ENCODE data around the gene CST7. TPM values are rescaled to one million over a fixed set of nuclear protein-coding genes. Genes with fewer than 3 reads are reported as not detected.

CST7 gene
- total RNA-seq, 1 experiment from 2014 or later = not detected

DNA sequence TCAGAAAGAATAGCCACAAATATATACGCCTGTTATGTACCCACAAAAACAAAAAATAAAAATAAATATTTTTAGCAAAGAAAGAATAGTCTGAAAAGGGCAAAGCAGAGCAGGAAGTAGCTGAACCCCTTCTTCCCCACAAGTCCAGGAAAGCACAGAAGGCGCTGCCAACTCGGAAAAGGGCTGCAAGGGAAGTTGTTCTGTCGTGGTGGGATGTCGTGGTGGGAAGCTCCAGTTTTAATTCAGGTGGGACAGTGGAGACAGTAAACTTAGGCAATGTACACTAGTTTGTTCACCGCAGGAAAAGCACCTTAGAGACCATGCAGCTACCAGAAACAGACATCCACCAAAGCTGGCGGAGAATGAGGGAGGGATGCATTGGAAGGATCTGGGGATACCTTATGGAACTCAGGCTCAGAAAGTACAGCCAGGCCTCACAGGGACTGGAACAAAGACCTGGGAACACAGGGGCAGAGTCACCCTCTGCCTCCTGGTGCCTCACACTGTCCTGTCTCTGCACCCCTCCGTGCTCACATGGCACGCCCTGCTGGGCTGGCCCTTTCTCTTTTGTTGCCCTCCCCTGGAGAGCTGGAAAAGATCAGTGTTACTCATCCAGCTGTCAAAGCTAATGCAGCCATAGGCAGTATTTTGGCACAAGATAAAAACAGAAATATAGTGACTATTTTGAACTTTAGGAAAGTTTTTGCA is 46.8 kb downstream of the CST7 start:
- BruUV-seq (replicated peaks) = no TSS peak
- Histone ChIP-seq H3K27me3 (ENCODE audit: control insufficient read depth, insufficient read depth, low read length) (no peaks in the 10 kb centered on the region), H3K4me3 (ENCODE audit: low read depth in 2 of 2, low read length in 2 of 2) (no peak overlapping the region), H3K9me3 (ENCODE audit: control insufficient read depth, insufficient read depth, low read depth, low read length) (no peaks in the 10 kb centered on the region), H3K27ac (ENCODE audit: low read length) (peak overlapping the region; percentile 61), H3K36me3 (ENCODE audit: control insufficient read depth, insufficient read depth, low read length) (no peaks in the 10 kb centered on the region; the same call in 1 of the 2 replicates), H3K4me1 (ENCODE audit: control insufficient read depth, insufficient read depth, low read length) (peaks cover 42% of the 10 kb centered on the region)
- in situ Hi-C loops (cut with HindIII; ENCODE audit: low pct_unique_long_range_greater_than_20kb, low sequenced_read_pairs) (no loop called here), intact Hi-C loops (cut with micrococcal nuclease; ENCODE audit: unreplicated experiment) (loop anchor here (1.0 to 10.0 kb wide), 3 partner anchors 69 to 299 kb away; no protein-coding TSS in a partner anchor)
- ATAC-seq = no peak
- TF ChIP-seq, protein P1, sequence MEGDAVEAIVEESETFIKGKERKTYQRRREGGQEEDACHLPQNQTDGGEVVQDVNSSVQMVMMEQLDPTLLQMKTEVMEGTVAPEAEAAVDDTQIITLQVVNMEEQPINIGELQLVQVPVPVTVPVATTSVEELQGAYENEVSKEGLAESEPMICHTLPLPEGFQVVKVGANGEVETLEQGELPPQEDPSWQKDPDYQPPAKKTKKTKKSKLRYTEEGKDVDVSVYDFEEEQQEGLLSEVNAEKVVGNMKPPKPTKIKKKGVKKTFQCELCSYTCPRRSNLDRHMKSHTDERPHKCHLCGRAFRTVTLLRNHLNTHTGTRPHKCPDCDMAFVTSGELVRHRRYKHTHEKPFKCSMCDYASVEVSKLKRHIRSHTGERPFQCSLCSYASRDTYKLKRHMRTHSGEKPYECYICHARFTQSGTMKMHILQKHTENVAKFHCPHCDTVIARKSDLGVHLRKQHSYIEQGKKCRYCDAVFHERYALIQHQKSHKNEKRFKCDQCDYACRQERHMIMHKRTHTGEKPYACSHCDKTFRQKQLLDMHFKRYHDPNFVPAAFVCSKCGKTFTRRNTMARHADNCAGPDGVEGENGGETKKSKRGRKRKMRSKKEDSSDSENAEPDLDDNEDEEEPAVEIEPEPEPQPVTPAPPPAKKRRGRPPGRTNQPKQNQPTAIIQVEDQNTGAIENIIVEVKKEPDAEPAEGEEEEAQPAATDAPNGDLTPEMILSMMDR (IDR thresholded peaks at IDR 0.05) = no peak
- no peak for TF ChIP-seq TCF7L2 (IDR thresholded peaks at IDR 0.05; ENCODE audit: low read depth, low read length)
- TF ChIP-seq, protein P2, sequence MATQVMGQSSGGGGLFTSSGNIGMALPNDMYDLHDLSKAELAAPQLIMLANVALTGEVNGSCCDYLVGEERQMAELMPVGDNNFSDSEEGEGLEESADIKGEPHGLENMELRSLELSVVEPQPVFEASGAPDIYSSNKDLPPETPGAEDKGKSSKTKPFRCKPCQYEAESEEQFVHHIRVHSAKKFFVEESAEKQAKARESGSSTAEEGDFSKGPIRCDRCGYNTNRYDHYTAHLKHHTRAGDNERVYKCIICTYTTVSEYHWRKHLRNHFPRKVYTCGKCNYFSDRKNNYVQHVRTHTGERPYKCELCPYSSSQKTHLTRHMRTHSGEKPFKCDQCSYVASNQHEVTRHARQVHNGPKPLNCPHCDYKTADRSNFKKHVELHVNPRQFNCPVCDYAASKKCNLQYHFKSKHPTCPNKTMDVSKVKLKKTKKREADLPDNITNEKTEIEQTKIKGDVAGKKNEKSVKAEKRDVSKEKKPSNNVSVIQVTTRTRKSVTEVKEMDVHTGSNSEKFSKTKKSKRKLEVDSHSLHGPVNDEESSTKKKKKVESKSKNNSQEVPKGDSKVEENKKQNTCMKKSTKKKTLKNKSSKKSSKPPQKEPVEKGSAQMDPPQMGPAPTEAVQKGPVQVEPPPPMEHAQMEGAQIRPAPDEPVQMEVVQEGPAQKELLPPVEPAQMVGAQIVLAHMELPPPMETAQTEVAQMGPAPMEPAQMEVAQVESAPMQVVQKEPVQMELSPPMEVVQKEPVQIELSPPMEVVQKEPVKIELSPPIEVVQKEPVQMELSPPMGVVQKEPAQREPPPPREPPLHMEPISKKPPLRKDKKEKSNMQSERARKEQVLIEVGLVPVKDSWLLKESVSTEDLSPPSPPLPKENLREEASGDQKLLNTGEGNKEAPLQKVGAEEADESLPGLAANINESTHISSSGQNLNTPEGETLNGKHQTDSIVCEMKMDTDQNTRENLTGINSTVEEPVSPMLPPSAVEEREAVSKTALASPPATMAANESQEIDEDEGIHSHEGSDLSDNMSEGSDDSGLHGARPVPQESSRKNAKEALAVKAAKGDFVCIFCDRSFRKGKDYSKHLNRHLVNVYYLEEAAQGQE (IDR thresholded peaks at IDR 0.05; ENCODE audit: insufficient read depth in 1 of 2, low read depth in 2 of 2, low read length in 1 of 2) = no peak
- ChIA-PET POLR2A (no interaction called here), CTCF (interaction anchor here (1.4 to 1.9 kb wide), 2 partner anchors 67 to 183 kb away, joined by 5 to 11 read pairs; no protein-coding TSS in a partner anchor)
- DNase-seq (ENCODE audit: low read depth, low spot score) = no peak

DNA sequence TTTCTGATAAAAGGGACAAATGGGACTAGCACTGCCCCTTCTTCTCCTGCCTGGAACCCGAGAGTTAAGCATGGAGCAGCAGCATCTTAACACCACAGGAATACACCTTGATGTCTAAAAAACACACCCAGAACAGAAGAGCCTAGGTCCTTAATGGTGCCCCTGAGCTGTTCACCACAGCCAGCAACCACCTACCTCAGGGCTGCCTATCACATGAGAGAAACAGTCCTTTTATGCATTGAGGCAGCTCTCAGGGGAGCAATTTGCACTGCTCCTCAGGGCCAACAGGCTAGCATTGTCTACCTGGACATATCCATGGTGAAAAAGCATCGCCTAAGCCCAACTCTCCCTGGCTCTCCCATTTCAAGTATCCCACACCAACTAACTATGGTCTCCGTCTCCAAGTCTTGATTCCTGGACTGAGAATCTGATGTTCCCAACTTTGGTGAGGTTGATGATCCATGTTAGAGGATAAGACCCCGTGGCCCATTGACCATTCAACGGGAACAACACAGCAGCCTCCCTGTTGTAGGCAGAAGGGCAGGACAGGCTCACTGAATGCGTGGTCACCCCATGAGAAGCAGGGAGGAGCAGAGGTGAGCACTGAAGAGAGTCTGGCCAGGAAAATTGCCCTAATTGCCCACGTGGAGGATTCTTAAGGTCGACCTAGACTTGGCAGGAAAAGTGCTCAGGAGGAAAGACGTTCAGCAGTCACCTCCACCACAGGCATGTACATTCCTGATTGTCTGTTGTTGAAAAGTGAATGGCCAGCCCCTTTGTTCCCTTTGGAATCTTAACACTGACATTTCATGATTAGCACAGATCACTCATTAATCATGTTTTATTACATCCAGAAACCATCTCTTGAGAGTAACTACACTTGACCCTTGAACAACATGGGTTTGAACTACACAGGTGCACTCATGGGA is 47.6 kb downstream of the CST7 start:
- no peaks in the 10 kb centered on the region; the same call in 1 of the 2 replicates for H3K36me3 ChIP-seq (ENCODE audit: control insufficient read depth, insufficient read depth, low read length)
- TF ChIP-seq TCF7L2 (IDR thresholded peaks at IDR 0.05; ENCODE audit: low read depth, low read length) = no peak
- TF ChIP-seq, protein P1 (IDR thresholded peaks at IDR 0.05) = no peak
- TF ChIP-seq POLR2AphosphoS5 (IDR thresholded peaks at IDR 0.05; ENCODE audit: low read depth, low read length) = no peak
- TF ChIP-seq SIN3A (IDR thresholded peaks at IDR 0.05; ENCODE audit: borderline replicate concordance, insufficient read depth, low read depth, low read length) = no peak
- TF ChIP-seq, protein P2 (IDR thresholded peaks at IDR 0.05; ENCODE audit: insufficient read depth in 1 of 2, low read depth in 2 of 2, low read length in 1 of 2) = no peak
- in situ Hi-C loops (cut with HindIII; ENCODE audit: low pct_unique_long_range_greater_than_20kb, low sequenced_read_pairs) (no loop called here), intact Hi-C loops (cut with micrococcal nuclease; ENCODE audit: unreplicated experiment) (loop anchor here (10.0 kb wide), 1 partner anchor 298 kb away; no protein-coding TSS in a partner anchor)
- no TSS peak for BruUV-seq (replicated peaks)
- H3K27me3 ChIP-seq (ENCODE audit: control insufficient read depth, insufficient read depth, low read length) = no peaks in the 10 kb centered on the region
- ChIA-PET POLR2A (no interaction called here), CTCF (interaction anchor here (0.7 to 1.9 kb wide), 3 partner anchors 28 to 182 kb away, joined by 5 to 11 read pairs (median 5); no protein-coding TSS in a partner anchor)
- peaks cover 35% of the 10 kb centered on the region for H3K4me1 ChIP-seq (ENCODE audit: control insufficient read depth, insufficient read depth, low read length)
- H3K9me3 ChIP-seq (ENCODE audit: control insufficient read depth, insufficient read depth, low read depth, low read length) = no peaks in the 10 kb centered on the region
- DNase-seq (ENCODE audit: low read depth, low spot score) (no peak), ATAC-seq (no peak)
- H3K4me3 ChIP-seq (ENCODE audit: low read depth in 2 of 2, low read length in 2 of 2) = no peak overlapping the region
- H3K27ac ChIP-seq (ENCODE audit: low read length) = peak overlapping the region; percentile 61
